Stomach (tissue), 9 donors: ENCODE results near the gene AQR. TPM values are rescaled to one million over a fixed set of nuclear protein-coding genes. Genes with fewer than 3 reads are reported as not detected.

Experiments
- DNase-seq, 2 donors: peaks; one replicate each; pipeline versions ENCODE4 v3.0.0 to v3.0.0-alpha.2; 2013 to 2019
- H3K27ac ChIP-seq, 5 donors: fragments of 200-600 bp in 4 of 5; sonication (generic) in 4 of 5; one replicate each; pipeline ENCODE4 v1.5.1; 2013 to 2019; ENCODE audit warnings: mild to moderate bottlenecking in 1 of 5, moderate library complexity in 1 of 5
- H3K27me3 ChIP-seq, 3 donors: fragments of 200-600 bp; sonication (generic); one replicate each; pipeline ENCODE4 v1.5.1; 2017 to 2019; ENCODE audit warnings: mixed run types in 1 of 3
- H3K36me3 ChIP-seq, 4 donors: fragments of 200-600 bp; sonication (generic); 1 replicate in 3 of 4; 2 replicates in 1 of 4; pipeline ENCODE4 v1.5.1; 2016 to 2019
- H3K4me1 ChIP-seq, 4 donors: fragments of 200-600 bp; sonication (generic); one replicate each; pipeline ENCODE4 v1.5.1; 2016 to 2019
- H3K4me3 ChIP-seq, 4 donors: fragments of 200-600 bp; sonication (generic) in 3 of 4; one replicate each; pipeline ENCODE4 v1.5.1; 2016 to 2019; ENCODE audit warnings: mild to moderate bottlenecking in 1 of 4
- H3K9me3 ChIP-seq, 4 donors: fragments of 200-600 bp; sonication (generic); one replicate each; pipeline ENCODE4 v1.5.1; 2016 to 2019
- EP300 ChIP-seq: sonication (generic); formaldehyde crosslinking; IDR thresholded peaks from one replicate; pipeline ENCODE4 v1.6.1; 2017; ENCODE audit warnings: antibody characterized with exemption
- POLR2A ChIP-seq, 4 donors: fragments of 450-650 bp; IDR thresholded peaks; one replicate each; pipeline ENCODE4 v1.6.1; 2016; ENCODE audit warnings: antibody characterized with exemption in 4 of 4, control low read depth in 2 of 4, mild to moderate bottlenecking in 1 of 4, moderate library complexity in 1 of 4
- POLR2AphosphoS5 ChIP-seq, 3 donors: sonication (generic); formaldehyde crosslinking; IDR thresholded peaks; one replicate each; pipeline ENCODE4 v1.6.1; 2016; ENCODE audit warnings: antibody characterized with exemption in 3 of 3
- WGBS, 5 donors: extraction: QIAGEN DNeasy Blood & Tissue Kit in 3 of 5; methylation state at CpG; one replicate each; pipeline versions ENCODE4 v1.1.5 to v1.1.7; 2013 to 2018; 5-methylcytosine and 5-hydroxymethylcytosine counted together
- intact Hi-C: fragments of 100-400 bp; cut with DNase I; formaldehyde crosslinking; loops from one replicate; pipeline ENCODE4 v1.15.1; 2023; ENCODE audit warnings: low total_unique reads
- polyA plus RNA-seq, 3 donors: library from polyadenylated mRNA; stranded (reverse); fragments of 200-250 nt; gene quantifications; one replicate each; pipeline ENCODE4 v1.2.3, GENCODE V29; 2013
- total RNA-seq, 5 donors: library from RNA; depleted of rRNA; stranded (reverse); fragments of >200 nt; gene quantifications; one replicate each; pipeline versions ENCODE4 v1.1.0 to v1.2.3, GENCODE V29; 2014 to 2016
- TF ChIP-seq, protein P1 (sequence below), 7 experiments: fragments of 450-650 bp in 4 of 7; fragments of 200-600 bp in 3 of 7; sonication (generic) in 3 of 7; IDR thresholded peaks; one replicate each; pipeline ENCODE4 v1.5.1; 2016 to 2019; ENCODE audit warnings: antibody characterized with exemption in 7 of 7, control low read depth in 2 of 7, mild to moderate bottlenecking in 1 of 7
- donor health status: healthy with polysubstance abuse.
- donor health status: Bipolar disorder and iron deficiency.
- donor health status: healthy.

The AQR gene
- total and polyA plus RNA-seq, 8 donors, result 4.5 to 54.5 (median 9.6) TPM

DNA sequence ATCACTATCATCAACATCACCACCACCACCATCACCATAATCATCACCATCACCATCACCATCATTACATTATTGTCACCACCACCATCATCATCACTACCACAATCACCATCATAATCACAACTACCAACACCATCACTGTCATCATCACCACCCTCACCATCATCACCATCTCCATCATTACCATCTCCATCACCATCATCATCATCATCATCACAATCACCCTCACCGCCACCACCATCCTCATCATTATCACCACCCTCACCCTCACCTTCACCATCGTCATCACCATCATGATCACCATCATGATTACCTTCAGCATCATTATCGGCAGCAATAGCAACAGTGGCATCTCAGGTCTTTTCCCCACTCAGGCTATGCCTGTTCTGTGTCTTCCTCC lies 131.3 kb downstream of the AQR start:
- 93 to 96% (median 94%) methylated on average over 3 of the region's 3 CpGs for WGBS, 5 donors
- Histone ChIP-seq H3K27ac (no peak overlapping the region), H3K27me3 (no peaks in the 10 kb centered on the region), H3K4me1 (no peaks in the 10 kb centered on the region), H3K36me3 (no peaks in the 10 kb centered on the region), H3K9me3 (peaks cover 0 to 10% (median 2%) of the 10 kb centered on the region in 4 donors), H3K4me3 (no peak overlapping the region)
- no peak for TF ChIP-seq EP300
- TF ChIP-seq, protein P1, sequence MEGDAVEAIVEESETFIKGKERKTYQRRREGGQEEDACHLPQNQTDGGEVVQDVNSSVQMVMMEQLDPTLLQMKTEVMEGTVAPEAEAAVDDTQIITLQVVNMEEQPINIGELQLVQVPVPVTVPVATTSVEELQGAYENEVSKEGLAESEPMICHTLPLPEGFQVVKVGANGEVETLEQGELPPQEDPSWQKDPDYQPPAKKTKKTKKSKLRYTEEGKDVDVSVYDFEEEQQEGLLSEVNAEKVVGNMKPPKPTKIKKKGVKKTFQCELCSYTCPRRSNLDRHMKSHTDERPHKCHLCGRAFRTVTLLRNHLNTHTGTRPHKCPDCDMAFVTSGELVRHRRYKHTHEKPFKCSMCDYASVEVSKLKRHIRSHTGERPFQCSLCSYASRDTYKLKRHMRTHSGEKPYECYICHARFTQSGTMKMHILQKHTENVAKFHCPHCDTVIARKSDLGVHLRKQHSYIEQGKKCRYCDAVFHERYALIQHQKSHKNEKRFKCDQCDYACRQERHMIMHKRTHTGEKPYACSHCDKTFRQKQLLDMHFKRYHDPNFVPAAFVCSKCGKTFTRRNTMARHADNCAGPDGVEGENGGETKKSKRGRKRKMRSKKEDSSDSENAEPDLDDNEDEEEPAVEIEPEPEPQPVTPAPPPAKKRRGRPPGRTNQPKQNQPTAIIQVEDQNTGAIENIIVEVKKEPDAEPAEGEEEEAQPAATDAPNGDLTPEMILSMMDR (IDR thresholded peaks at IDR 0.05), result no peak
- no peak for TF ChIP-seq POLR2AphosphoS5 (IDR thresholded peaks at IDR 0.05)
- no peak for TF ChIP-seq POLR2A (IDR thresholded peaks at IDR 0.05)
- no peak for DNase-seq
- intact Hi-C loops, result no loop called here

DNA sequence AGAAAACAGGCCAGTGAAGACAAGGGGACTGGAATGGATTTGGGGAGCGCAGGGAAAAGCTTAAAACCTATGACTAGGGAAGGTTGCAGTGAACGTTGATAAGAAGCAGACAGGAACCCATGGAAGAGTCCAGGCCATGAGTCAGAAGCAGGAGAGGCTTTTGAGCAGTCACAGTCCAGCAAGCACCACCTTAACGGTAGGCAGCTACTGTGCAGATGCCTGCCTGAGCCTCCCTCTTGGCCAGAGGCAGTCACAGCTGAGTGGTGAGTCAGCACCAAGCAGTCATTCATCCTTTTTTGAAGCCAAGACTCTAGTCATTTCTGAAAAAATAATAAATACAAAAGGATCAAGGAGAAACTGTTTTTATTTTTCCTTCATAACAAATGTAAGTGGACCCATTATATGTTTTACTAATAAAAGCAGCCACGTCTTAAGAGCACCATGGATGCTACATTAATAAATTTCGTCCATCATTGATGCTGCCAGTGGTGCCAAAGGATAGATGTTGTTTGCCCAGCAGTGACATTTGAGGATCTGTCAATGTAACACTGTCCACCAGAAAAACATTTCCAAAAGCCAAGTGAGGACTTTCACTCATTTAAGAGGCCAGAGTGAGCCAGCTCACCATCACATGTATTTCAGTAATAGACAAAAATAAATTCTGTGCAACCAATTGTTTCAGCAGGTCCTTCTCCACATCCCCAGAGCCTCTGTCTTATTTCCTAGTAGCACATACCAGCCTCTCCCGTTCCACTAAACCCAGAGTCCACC lies 132.1 kb downstream of the AQR start:
- Histone ChIP-seq H3K36me3 (no peaks in the 10 kb centered on the region), H3K9me3 (peaks cover 0 to 10% (median 2%) of the 10 kb centered on the region in 4 donors), H3K4me3 (no peak overlapping the region), H3K27me3 (no peaks in the 10 kb centered on the region), H3K4me1 (no peaks in the 10 kb centered on the region), H3K27ac (peak overlapping the region in 1 of 5 donors; percentile 26)
- intact Hi-C loops, result no loop called here
- 67 to 76% (median 71%) methylated on average over 6 of the region's 6 CpGs for WGBS, 5 donors
- TF ChIP-seq POLR2AphosphoS5 (IDR thresholded peaks at IDR 0.05) (peak in 1 of 3 donors; percentile 62), EP300 (no peak), POLR2A (IDR thresholded peaks at IDR 0.05) (no peak)
- TF ChIP-seq, protein P1 (IDR thresholded peaks at IDR 0.05), result no peak
- peak in 1 of 2 donors; percentile 9 for DNase-seq

DNA sequence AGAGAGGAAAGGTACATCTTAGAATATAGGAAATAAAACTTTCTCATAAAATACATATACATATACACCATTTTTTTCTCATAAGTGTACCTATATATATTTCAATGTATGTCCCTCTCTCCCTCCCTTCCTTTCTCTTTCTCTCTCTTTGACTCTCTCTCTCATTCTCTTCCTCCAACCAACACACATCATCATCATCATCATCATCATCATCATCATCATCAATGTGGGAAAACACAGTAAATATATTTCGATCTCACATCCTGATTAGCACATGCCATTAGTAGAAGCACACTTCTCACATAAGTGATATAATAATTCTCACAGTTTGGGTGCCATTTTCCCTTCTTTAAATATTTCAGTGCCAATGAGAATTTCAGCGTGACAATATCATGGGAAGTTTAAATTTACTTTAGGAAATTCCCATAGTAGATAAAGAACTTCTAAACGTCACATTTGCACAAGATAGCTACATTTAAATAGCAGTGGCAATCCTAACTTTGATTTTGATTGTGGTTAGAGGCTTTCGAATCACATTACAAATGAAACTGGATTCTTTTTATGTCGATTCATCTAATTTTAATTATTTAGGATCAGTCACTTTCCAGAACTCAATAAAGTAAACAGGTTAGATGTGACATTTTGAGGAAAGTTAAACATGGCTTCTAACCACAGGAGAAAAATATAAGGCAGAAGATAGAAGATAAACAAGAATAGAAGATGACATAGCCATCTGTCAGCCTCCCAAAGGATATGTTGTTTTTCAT lies 141.2 kb downstream of the AQR start:
- Histone ChIP-seq H3K27me3 (no peaks in the 10 kb centered on the region), H3K4me1 (no peaks in the 10 kb centered on the region), H3K36me3 (no peaks in the 10 kb centered on the region), H3K27ac (no peak overlapping the region), H3K9me3 (no peaks in the 10 kb centered on the region), H3K4me3 (no peak overlapping the region)
- no peak for TF ChIP-seq POLR2A (IDR thresholded peaks at IDR 0.05)
- TF ChIP-seq, protein P1 (IDR thresholded peaks at IDR 0.05), result no peak
- TF ChIP-seq POLR2AphosphoS5 (IDR thresholded peaks at IDR 0.05), result no peak
- TF ChIP-seq EP300, result no peak
- DNase-seq, result no peak
- 44 to 63% (median 58%) methylated on average over 5 of the region's 5 CpGs for WGBS, 5 donors
- intact Hi-C loops, result no loop called here

DNA sequence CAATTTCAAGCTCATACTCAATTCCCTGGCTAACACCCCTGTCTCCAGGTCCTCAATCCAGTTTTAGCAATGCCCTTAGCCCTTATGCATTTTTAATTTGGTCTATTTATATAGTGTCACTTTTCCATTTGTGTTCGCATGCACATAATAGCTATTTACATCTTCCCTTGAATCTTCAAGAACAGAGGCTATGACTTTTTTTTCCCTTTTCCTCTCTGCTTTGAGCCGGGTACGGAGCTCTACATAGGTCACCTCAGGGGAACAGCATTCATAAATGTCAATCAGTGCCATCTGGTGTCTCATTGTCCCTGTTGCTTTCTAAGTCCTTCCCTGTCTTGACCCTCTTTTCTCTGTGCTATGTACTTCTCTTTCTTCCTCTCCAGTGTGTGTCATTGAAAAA lies 147.7 kb downstream of the AQR start:
- WGBS, 5 donors, result 69 to 75% (median 71%) methylated on average over 3 of the region's 3 CpGs
- H3K36me3 ChIP-seq, result no peaks in the 10 kb centered on the region
- no peaks in the 10 kb centered on the region for H3K9me3 ChIP-seq
- no peak overlapping the region for H3K4me3 ChIP-seq
- no peaks in the 10 kb centered on the region for H3K4me1 ChIP-seq
- no peak for DNase-seq
- no peaks in the 10 kb centered on the region for H3K27me3 ChIP-seq
- no peak overlapping the region for H3K27ac ChIP-seq
- TF ChIP-seq EP300 (no peak), POLR2AphosphoS5 (IDR thresholded peaks at IDR 0.05) (no peak), POLR2A (IDR thresholded peaks at IDR 0.05) (no peak)
- TF ChIP-seq, protein P1 (IDR thresholded peaks at IDR 0.05), result no peak
- intact Hi-C loops, result no loop called here
